Measurements from ENCODE around the gene IGF2.

IGF2 gene

GRCh38 chr11:2153581-2154194, 14.5 kb upstream of the IGF2 start:
- DNase-seq (ENCODE audit: low spot score): no peak

GRCh38 chr11:2151500-2152257, 12.5 kb upstream of the IGF2 start:
- DNase-seq (ENCODE audit: low spot score): peak; percentile 83

- peak; percentile 46 for DNase-seq (ENCODE audit: low spot score)
These were observed 11.0 kb upstream of the IGF2 start for GRCh38 chr11:2149864-2150847.

GRCh38 chr11:2149460-2149859, 10.3 kb upstream of the IGF2 start:
- DNase-seq (ENCODE audit: low spot score): no peak

- DNase-seq (ENCODE audit: low spot score): no peak
These were observed 9.4 kb upstream of the IGF2 start for GRCh38 chr11:2148595-2148994.

- DNase-seq (ENCODE audit: low spot score): no peak
These were observed 8.2 kb upstream of the IGF2 start for GRCh38 chr11:2147391-2147790.

GRCh38 chr11:2146051-2146450, 6.9 kb upstream of the IGF2 start:
- DNase-seq (ENCODE audit: low spot score): no peak

GRCh38 chr11:2144544-2145248, 5.5 kb upstream of the IGF2 start:
- DNase-seq (ENCODE audit: low spot score): no peak

- DNase-seq (ENCODE audit: low spot score): no peak
These were observed 4.8 kb upstream of the IGF2 start for GRCh38 chr11:2143799-2144543.

GRCh38 chr11:2143477-2143798, 4.2 kb upstream of the IGF2 start:
- no peak for DNase-seq (ENCODE audit: low spot score)

- DNase-seq (ENCODE audit: low spot score): no peak
These were observed 3.6 kb upstream of the IGF2 start for GRCh38 chr11:2142762-2143202.

GRCh38 chr11:2142300-2142759, 3.1 kb upstream of the IGF2 start:
- no peak for DNase-seq (ENCODE audit: low spot score)

- DNase-seq (ENCODE audit: low spot score): no peak
These were observed 1.5 kb upstream of the IGF2 start for GRCh38 chr11:2140411-2141400.

GRCh38 chr11:2139621-2140337, 590 bp upstream of the IGF2 start:
- no peak for DNase-seq (ENCODE audit: low spot score)

- DNase-seq (ENCODE audit: low spot score): no peak
These were observed 612 bp downstream of the IGF2 start for GRCh38 chr11:2138431-2139122.

- no peak for DNase-seq (ENCODE audit: low spot score)
These were observed 1.1 kb downstream of the IGF2 start for GRCh38 chr11:2138068-2138430.

- peak; percentile 28 for DNase-seq (ENCODE audit: low spot score)
These were observed 1.8 kb downstream of the IGF2 start for GRCh38 chr11:2137202-2138067.

GRCh38 chr11:2136952-2137201, 2.3 kb downstream of the IGF2 start:
- no peak for DNase-seq (ENCODE audit: low spot score)
